GM12872 (cell line): ENCODE data around the gene TBC1D5.

Experiments used
- CTCF ChIP-seq: IDR thresholded peaks from 3 replicates; pipeline ENCODE4 v1.5.1; 2011; ENCODE audit warnings: low read depth, mild to moderate bottlenecking, low read length, moderate library complexity; ENCODE audit not compliant: insufficient read depth

The TBC1D5 gene

GRCh38 chr3:17466028-17466427 lies 276.4 kb downstream of the TBC1D5 start:
- no peak for TF ChIP-seq CTCF

- no peak for TF ChIP-seq CTCF
Measured at GRCh38 chr3:17459470-17459993, 282.9 kb downstream of the TBC1D5 start.

- TF ChIP-seq CTCF, result no peak
Measured at GRCh38 chr3:17456650-17457049, 285.8 kb downstream of the TBC1D5 start.

- TF ChIP-seq CTCF, result no peak
Measured at GRCh38 chr3:17456046-17456445, 286.4 kb downstream of the TBC1D5 start.

GRCh38 chr3:17444865-17445264 lies 297.6 kb downstream of the TBC1D5 start:
- TF ChIP-seq CTCF, result no peak

GRCh38 chr3:17443142-17443541 lies 299.3 kb downstream of the TBC1D5 start:
- no peak for TF ChIP-seq CTCF

GRCh38 chr3:17442332-17443049 lies 299.9 kb downstream of the TBC1D5 start:
- no peak for TF ChIP-seq CTCF
